Panc1 (cell line): ENCODE results near the gene FAM174C. TPM values are rescaled to one million over a fixed set of nuclear protein-coding genes. Genes with fewer than 3 reads are reported as not detected.

Experiments
- ATAC-seq: fragments of 200-7000 bp; cut with Tn5 transposase; 2 replicates; pipeline ENCODE4 v1.9.1; 2020; ENCODE audit warnings: mild to moderate bottlenecking, moderate library complexity
- BruUV-seq: library from RNA; stranded (reverse); fragments of 400-500 nt; replicated peaks from 2 replicates; lab custom pipeline; 2021; lab: Mats Ljungman, UMichigan
- CTCF ChIA-PET: fragments of 300-600 bp; sonication (Branson Sonifier 250); formaldehyde crosslinking; loops from one replicate; lab custom pipeline; 2022; ENCODE audit warnings: antibody characterized with exemption; lab: Charles Lee
- POLR2A ChIA-PET: fragments of 300-600 bp; sonication (Branson Sonifier 250); formaldehyde crosslinking; loops from one replicate; lab custom pipeline; 2022; ENCODE audit warnings: antibody characterized with exemption; lab: Charles Lee
- DNase-seq: peaks from one replicate; pipeline ENCODE4 v3.0.0-alpha.2; 2010; ENCODE audit warnings: low read depth, low spot score
- H3K27ac ChIP-seq: 2 replicates; pipeline ENCODE4 v1.5.1; 2011; ENCODE audit warnings: mild to moderate bottlenecking, low read length, inconsistent platforms
- H3K27me3 ChIP-seq: fragments of 200-500 bp; sonication (Bioruptor generic); 2 replicates; pipeline ENCODE4 v1.6.0; 2014; ENCODE audit warnings: low read length, inconsistent platforms; ENCODE audit not compliant: control insufficient read depth, insufficient read depth
- H3K36me3 ChIP-seq: fragments of 200-500 bp; sonication (Bioruptor generic); 2 replicates; pipeline ENCODE4 v1.5.1; 2014; ENCODE audit warnings: inconsistent platforms, mild to moderate bottlenecking, low read length, moderate library complexity; ENCODE audit not compliant: control insufficient read depth, insufficient read depth
- H3K4me1 ChIP-seq: 2 replicates; pipeline ENCODE4 v1.5.1; 2011; ENCODE audit warnings: inconsistent platforms, mild to moderate bottlenecking, low read length, moderate library complexity; ENCODE audit not compliant: control insufficient read depth, insufficient read depth
- H3K4me3 ChIP-seq, 2 experiments: 2 replicates each; pipeline ENCODE4 v1.5.1; 2011 to 2012; ENCODE audit warnings: low read depth in 2 of 2, low read length in 2 of 2, mild to moderate bottlenecking in 2 of 2, inconsistent platforms in 1 of 2, moderate library complexity in 1 of 2
- H3K9me3 ChIP-seq: fragments of 200-500 bp; sonication (Bioruptor generic); 2 replicates; pipeline ENCODE4 v1.5.1; 2014; ENCODE audit warnings: low read depth, mild to moderate bottlenecking, inconsistent platforms, low read length, moderate library complexity; ENCODE audit not compliant: control insufficient read depth, insufficient read depth
- POLR2AphosphoS5 ChIP-seq: IDR thresholded peaks from 2 replicates; pipeline ENCODE4 v1.6.1; 2012; ENCODE audit warnings: mild to moderate bottlenecking, low read depth, low read length, moderate library complexity
- SIN3A ChIP-seq: IDR thresholded peaks from 2 replicates; pipeline ENCODE4 v1.6.1; 2012; ENCODE audit warnings: low read depth, mild to moderate bottlenecking, low read length, moderate library complexity, borderline replicate concordance; ENCODE audit not compliant: insufficient read depth
- TCF7L2 ChIP-seq: IDR thresholded peaks from 2 replicates; pipeline ENCODE4 v1.6.1; 2011; ENCODE audit warnings: mild to moderate bottlenecking, low read depth, low read length, inconsistent platforms
- in situ Hi-C: cut with HindIII; loops from 2 replicates; pipeline ENCODE4 v1.10.0; 2016; ENCODE audit warnings: low sequenced_read_pairs, low pct_unique_long_range_greater_than_20kb
- intact Hi-C: fragments of 100-400 bp; cut with micrococcal nuclease; formaldehyde crosslinking; loops from one replicate; pipeline ENCODE4 v1.10.0; 2022; ENCODE audit not compliant: unreplicated experiment
- total RNA-seq: library from RNA; stranded (reverse); gene quantifications from one replicate; pipeline ENCODE4 v1.2.1, GENCODE V29; 2021; ENCODE audit not compliant: unreplicated experiment
- TF ChIP-seq, protein P1 (sequence below): fragments of 450-650 bp; IDR thresholded peaks from 2 replicates; pipeline ENCODE4 v1.5.1; 2017; ENCODE audit warnings: mild to moderate bottlenecking
- TF ChIP-seq, protein P2 (sequence below), 2 experiments: IDR thresholded peaks; 2 replicates each; pipeline ENCODE4 v1.6.1; 2011 to 2012; ENCODE audit warnings: low read depth in 2 of 2, control low read depth in 1 of 2, low read length in 1 of 2, mild to moderate bottlenecking in 1 of 2, moderate library complexity in 1 of 2; ENCODE audit not compliant: insufficient read depth in 1 of 2

Gene FAM174C
- total RNA-seq, 1 experiment from 2014 or later: 133 TPM

DNA sequence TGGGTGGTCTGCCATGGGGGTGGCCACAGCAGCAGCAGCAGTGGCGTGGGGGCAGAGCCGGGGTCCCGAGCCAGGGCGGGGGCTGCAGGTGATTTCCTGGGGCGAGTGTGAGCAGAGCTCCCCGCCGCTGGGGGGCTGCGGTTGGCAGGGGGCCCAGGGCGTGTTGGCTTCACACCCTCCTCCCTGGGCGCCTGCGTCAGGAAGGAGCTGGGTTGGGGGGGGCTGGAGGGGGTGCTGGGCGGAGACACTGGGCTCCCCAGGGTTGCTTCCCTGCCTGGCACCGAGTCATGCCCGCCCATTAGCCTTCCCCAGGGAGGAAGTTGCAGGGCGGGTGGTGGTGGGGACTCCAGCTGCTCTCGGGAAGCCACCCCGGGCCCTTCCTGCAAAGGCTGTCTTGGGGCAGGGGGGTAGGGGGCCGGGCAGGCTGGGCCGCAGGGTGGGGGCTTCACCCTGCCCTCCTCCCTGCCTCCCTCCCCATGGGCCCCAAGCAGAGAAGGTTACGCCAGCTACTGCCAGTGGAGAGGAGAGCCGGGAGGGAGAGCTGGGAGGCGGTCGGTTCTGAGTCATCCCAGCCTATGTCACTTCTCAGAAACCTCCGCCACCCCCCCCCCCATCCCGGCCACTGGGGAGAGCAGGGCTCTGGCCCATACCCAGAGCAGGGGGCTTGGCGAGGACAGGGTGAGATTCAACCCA lies 22.4 kb upstream of the FAM174C start:
- TF ChIP-seq POLR2AphosphoS5: no peak
- TF ChIP-seq, protein P1, sequence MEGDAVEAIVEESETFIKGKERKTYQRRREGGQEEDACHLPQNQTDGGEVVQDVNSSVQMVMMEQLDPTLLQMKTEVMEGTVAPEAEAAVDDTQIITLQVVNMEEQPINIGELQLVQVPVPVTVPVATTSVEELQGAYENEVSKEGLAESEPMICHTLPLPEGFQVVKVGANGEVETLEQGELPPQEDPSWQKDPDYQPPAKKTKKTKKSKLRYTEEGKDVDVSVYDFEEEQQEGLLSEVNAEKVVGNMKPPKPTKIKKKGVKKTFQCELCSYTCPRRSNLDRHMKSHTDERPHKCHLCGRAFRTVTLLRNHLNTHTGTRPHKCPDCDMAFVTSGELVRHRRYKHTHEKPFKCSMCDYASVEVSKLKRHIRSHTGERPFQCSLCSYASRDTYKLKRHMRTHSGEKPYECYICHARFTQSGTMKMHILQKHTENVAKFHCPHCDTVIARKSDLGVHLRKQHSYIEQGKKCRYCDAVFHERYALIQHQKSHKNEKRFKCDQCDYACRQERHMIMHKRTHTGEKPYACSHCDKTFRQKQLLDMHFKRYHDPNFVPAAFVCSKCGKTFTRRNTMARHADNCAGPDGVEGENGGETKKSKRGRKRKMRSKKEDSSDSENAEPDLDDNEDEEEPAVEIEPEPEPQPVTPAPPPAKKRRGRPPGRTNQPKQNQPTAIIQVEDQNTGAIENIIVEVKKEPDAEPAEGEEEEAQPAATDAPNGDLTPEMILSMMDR: no peak
- no peak for TF ChIP-seq TCF7L2
- TF ChIP-seq, protein P2, sequence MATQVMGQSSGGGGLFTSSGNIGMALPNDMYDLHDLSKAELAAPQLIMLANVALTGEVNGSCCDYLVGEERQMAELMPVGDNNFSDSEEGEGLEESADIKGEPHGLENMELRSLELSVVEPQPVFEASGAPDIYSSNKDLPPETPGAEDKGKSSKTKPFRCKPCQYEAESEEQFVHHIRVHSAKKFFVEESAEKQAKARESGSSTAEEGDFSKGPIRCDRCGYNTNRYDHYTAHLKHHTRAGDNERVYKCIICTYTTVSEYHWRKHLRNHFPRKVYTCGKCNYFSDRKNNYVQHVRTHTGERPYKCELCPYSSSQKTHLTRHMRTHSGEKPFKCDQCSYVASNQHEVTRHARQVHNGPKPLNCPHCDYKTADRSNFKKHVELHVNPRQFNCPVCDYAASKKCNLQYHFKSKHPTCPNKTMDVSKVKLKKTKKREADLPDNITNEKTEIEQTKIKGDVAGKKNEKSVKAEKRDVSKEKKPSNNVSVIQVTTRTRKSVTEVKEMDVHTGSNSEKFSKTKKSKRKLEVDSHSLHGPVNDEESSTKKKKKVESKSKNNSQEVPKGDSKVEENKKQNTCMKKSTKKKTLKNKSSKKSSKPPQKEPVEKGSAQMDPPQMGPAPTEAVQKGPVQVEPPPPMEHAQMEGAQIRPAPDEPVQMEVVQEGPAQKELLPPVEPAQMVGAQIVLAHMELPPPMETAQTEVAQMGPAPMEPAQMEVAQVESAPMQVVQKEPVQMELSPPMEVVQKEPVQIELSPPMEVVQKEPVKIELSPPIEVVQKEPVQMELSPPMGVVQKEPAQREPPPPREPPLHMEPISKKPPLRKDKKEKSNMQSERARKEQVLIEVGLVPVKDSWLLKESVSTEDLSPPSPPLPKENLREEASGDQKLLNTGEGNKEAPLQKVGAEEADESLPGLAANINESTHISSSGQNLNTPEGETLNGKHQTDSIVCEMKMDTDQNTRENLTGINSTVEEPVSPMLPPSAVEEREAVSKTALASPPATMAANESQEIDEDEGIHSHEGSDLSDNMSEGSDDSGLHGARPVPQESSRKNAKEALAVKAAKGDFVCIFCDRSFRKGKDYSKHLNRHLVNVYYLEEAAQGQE (IDR thresholded peaks at IDR 0.05; ENCODE audit: insufficient read depth in 1 of 2, low read depth in 2 of 2, low read length in 1 of 2): no peak
- no peak for TF ChIP-seq SIN3A
- Histone ChIP-seq H3K4me3 (peak overlapping the region; percentile 59 to 68), H3K27me3 (no peaks in the 10 kb centered on the region), H3K9me3 (no peaks in the 10 kb centered on the region), H3K36me3 (peaks cover 5% of the 10 kb centered on the region), H3K4me1 (peaks cover 39% of the 10 kb centered on the region), H3K27ac (peak overlapping the region; percentile 85)
- DNase-seq: no peak
- CTCF ChIA-PET: interaction anchor here (0.5 to 1.0 kb wide), 3 partner anchors 8 to 43 kb away, joined by 3 read pairs; no protein-coding TSS in a partner anchor
- ATAC-seq: 0 out of 2 replicates have a peak, but pooled peaks have one; percentile 8
- in situ Hi-C loops (no loop called here), intact Hi-C loops (no loop called here)
- POLR2A ChIA-PET: no interaction called here
- no TSS peak for BruUV-seq

DNA sequence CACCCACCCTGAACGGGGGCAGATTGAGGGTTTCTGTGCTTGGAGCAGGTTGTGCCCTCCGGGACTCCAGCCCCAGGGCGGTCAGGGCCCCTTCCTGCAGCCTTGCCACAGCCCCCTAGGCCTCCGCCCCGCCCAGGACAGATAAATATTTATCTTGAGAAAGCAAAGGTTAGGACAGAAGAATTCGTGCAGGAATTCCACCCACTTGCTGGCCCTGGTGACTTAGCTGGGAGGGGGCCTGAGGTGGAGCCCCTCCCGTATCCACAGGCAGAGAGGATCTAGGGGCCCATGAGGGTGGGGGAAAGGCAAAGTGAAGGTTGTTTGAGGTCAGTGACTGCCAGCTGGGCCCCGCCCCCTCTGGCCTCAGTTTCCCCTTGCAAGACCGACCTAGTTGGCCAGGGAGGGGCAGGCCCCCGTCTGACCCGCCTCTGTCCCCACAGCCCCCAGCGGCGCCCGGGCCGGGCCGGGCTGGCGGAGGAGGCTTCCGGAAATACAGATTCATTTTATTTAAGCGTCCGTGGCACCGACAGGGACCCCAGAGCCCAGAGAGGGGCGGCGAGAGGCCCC lies 21.7 kb upstream of the FAM174C start:
- Histone ChIP-seq H3K27ac (peak overlapping the region; percentile 62), H3K4me1 (peaks cover 45% of the 10 kb centered on the region), H3K4me3 (peak overlapping the region; percentile 59 to 68), H3K27me3 (no peaks in the 10 kb centered on the region), H3K36me3 (peaks cover 5% of the 10 kb centered on the region), H3K9me3 (no peaks in the 10 kb centered on the region)
- intact Hi-C loops (no loop called here), in situ Hi-C loops (no loop called here)
- BruUV-seq: no TSS peak
- no peak for TF ChIP-seq SIN3A
- TF ChIP-seq TCF7L2: no peak
- TF ChIP-seq, protein P1: no peak
- TF ChIP-seq, protein P2 (IDR thresholded peaks at IDR 0.05; ENCODE audit: insufficient read depth in 1 of 2, low read depth in 2 of 2, low read length in 1 of 2): no peak
- CTCF ChIA-PET: interaction anchor here (0.5 to 1.0 kb wide), 2 partner anchors 9 to 10 kb away, joined by 3 read pairs; no protein-coding TSS in a partner anchor
- DNase-seq (no peak), ATAC-seq (no peak)
- POLR2A ChIA-PET: interaction anchor here (0.6 kb wide), 1 partner anchor 16 kb away, joined by 4 read pairs; no protein-coding TSS in a partner anchor
